GM19324 (cell line): ENCODE measurements around the gene ZNF582.
"Not testable (repeated sequence)": the region's sequence is repeated elsewhere in the genome, so short reads cannot be mapped to it uniquely, and the experiment has no call there.

Experiments
- ATAC-seq: cut with Tn5 transposase; IDR thresholded peaks from one replicate; pipeline ENCODE4 v1.9.1; 2021; ENCODE audit warnings: mild to moderate bottlenecking, moderate library complexity; ENCODE audit not compliant: unreplicated experiment, low FRiP score

ZNF582 gene

DNA sequence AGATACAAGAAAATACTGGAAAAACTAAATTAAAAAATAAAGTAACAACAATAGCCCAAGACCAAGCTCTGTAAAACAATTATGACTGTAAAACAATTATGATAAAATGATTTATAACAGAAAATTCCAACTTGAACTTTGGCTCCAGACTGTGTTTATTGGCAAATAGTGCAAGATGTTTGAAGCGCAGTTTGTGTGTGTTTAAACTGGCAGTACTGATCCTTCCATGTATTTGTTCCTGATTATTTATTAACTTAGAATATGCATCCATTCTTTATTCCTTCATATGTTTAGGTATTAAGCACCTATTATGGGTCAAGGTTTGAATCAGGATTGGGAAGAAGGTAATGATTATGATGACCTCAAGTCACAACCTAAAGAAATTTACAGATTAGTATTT lies 37.8 kb downstream of the ZNF582 start:
- ATAC-seq: no peak

DNA sequence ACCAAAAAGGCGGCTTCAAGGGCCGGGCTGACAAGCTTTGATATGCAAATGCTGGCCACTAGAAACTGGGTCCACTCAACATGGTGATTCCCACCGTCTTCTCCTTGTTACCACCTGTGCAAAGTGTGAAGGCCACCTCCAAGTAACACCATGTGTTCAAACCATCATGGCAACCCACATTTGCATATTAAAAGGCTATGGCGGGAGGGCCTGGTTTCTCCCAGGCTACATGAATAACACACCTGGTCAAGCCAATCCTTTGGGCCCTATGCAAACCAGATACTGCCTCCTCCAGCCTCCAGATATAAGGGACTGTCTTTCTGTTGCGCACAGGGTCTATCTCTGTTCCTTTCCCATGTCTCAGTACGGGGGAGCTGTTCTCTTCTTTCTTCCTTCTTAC lies 42.1 kb downstream of the ZNF582 start:
- no peak for ATAC-seq

DNA sequence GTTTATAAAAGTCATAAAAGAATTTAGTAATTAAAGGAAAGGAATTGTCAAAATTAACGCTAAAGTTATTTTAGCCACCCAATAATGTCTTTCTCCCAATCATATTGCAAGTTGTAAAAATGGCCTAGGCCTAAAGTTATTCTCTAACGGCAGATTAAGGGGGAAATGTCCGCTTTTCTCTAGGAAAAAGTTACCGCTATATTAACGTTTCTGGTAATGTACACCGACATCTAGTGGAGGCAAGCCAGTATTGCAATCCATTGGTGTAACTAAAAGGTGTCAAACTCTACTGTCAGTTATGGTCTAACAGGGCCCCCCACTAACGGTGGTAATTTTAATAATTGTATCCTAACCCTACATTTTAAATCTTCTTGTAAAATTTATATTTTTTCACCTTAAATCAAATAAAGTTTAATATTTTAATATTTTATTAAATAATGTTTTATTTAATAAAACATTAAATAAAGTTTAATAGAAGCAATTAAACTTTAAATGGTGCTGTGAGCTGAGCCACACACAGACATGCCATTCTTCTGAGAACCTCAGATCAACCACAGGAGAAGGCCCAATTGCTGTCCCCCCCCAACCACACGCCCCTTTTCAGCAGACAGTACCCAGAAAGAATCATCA lies 42.8 kb downstream of the ZNF582 start:
- ATAC-seq: no peak

DNA sequence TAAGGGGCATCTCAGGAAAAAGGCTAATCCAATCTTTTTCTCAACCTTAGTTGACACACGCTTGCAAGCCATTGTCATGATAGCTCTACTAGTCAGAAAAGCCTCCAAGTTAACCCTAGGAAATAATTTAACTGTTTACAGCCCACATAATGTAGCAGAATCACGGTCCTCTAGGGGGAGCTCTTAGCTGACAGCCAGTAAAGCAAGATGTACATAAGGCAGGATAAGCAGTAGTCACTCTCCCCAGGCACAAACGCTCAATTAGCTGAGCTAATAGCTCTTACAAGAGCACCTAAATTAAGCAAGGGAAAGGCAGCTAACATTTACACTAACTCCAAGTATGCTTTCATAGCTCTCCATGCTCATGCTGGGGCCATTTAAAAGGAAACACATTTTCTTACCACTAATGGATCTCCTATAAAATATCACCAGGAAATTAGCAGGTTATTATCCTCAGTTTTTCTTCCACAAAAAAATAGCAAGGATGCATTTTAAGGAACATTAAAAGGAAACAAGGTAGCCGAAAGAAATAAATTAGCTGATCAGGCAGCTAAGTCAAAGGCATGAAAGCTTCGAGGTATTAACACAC lies 45.0 kb downstream of the ZNF582 start:
- no peak for ATAC-seq

DNA sequence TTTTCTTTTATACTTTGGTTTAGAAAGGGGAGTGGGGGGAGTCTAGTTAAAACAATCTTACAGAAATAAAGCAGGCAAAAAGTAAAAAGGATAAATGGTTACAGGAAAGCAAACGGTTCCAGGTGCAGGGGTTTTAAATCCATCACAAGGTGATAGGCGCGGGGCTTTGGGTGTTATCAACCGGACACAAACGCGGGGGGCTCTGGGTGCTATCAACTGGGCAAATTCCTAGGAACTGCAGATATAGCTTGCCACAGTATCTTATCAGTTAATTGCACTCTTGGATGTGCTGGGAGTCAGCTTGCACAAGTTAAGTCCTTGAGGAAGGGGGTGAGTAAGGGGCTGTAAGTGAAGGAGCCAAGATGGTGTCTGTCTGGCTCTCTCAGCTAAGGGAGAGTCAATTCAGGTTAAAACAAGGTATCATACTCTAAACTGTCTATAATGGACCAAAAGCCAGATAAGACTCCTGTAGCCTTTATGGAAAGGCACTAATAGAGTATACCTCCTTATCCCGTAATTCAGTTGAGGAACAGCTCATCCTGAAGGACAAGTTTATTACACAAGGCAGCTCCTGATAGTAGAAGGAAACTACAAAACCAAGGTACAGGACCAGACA lies 46.1 kb downstream of the ZNF582 start:
- no peak for ATAC-seq

DNA sequence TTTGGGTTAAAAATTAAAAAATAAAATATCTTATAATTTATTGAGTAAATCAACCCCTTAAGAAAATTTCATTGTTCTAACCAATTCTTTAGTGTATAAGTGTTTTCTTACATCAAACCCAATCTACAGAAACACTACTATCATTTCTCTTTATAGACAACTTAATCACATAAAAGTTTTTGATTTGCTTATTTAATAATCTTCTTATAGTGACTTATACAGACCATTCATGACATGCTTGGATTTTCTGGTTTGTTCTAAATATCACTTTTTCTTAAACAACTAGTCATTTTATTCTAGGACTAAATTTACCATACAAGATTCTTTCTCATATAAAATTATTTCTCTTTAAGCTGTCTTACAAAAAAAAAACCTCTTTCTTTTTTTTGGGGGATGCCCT lies 51.4 kb downstream of the ZNF582 start:
- no peak for ATAC-seq

DNA sequence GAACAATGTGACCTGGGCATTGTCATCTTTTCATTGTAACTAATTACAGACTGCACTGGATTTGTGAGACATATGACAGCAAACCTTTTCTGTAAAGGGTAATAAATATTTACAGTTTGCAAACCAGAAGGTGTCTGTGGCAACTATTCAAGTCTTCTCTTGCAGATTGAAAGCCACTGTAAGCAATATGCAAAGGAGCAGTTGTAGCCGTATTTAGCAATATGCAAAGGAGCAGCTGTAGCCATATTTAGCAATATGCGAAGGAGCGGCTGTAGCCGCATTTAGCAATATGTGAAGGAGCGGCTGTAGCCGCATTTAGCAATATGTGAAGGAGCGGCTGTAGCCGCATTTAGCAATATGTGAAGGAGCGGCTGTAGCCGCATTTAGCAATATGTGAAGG lies 54.3 kb downstream of the ZNF582 start:
- ATAC-seq: not testable (repeated sequence)

DNA sequence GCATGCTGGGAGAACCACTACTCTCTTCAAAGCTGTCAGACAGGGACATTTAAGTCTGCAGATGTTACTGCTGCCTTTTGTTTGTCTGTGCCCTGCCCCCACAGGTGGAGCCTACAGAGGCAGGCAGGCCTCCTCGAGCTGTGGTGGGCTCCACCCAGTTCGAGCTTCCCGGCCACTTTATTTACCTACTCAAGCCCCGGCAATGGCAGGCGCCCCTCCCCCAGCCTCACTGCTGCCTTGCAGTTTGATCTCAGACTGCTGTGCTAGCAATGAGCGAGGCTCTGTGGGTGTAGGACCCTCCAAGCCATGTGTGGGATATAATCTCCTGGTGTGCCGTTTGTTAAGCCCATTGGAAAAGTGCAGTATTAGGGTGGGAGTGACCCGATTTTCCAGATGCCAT lies 56.3 kb downstream of the ZNF582 start:
- ATAC-seq: not testable (repeated sequence)

DNA sequence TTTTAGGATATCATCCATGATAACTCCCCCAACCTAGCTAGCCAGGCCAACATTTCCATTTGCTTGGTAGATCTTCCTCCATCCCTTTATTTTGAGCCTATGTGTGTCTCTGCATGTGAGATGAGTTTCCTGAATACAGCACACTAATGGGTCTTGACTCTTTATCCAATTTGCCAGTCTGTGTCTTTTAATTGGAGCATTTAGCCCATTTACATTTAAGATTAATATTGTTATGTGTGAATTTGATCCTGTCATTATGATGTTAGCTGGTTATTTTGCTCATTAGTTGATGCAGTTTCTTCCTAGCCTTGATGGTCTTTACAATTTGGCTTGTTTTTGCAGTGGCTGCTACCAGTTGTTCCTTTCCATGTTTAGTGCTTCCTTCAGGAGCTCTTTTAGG lies 58.0 kb downstream of the ZNF582 start:
- ATAC-seq: not testable (repeated sequence)

DNA sequence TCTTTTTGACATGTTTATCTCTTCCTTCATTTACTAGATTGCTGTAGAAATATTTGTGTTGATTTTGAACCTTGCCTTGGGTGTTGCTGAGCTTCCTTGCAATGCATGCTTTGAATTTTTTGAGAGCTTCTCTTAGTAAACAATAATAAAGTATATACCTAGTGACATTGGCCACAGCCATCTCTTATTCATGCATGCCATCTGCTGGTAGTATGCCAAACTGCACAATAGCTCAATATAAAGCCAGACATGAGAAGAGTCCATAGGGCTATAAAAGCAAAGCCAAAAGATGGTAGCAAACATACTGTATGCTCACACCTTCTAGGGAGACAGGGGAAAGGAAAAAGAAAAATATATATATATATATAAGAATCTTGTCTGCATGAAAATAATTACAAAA lies 59.8 kb downstream of the ZNF582 start:
- no peak for ATAC-seq
